Smooth muscle cell of bladder (primary cell): Measurements from ENCODE around the gene BTBD18. TPM values are rescaled to one million over a fixed set of nuclear protein-coding genes. Genes with fewer than 3 reads are reported as not detected.

Experiments used
- total RNA-seq: library from RNA; depleted of rRNA; stranded (reverse); fragments of >200 nt; gene quantifications from 2 replicates; pipeline ENCODE4 v1.2.3, GENCODE V29; 2014

BTBD18 gene, protein sequence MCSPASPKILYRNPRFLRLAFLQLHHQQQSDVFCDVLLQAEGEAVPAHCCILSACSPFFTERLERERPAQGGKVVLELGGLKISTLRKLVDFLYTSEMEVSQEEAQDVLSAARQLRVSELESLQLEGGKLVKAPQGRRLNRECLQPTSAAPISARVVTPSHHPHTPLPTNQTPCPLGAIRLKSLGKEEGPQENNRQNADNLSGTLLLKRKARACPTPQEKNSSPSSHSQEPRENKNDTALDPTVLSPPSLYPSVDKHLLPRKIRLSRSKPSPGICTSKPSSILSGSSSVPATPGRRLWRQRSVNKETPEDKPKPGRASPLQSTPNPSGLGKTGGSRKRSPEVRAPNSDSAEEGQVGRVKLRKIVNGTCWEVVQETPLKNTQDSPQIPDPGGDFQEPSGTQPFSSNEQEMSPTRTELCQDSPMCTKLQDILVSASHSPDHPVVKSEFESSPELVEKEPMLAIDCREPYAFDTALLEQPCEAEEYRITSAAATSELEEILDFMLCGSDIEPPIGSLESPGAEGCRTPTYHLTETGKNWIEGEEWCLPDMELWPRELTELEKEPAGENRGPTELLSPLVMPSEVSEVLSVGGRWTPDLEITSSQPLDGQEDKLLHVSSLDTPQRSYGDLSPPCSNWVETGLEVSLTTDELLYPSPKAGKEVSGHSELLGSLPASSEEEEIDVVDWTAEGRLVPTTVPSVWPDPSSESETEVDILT
- total RNA-seq = not detected in 2 replicates

DNA sequence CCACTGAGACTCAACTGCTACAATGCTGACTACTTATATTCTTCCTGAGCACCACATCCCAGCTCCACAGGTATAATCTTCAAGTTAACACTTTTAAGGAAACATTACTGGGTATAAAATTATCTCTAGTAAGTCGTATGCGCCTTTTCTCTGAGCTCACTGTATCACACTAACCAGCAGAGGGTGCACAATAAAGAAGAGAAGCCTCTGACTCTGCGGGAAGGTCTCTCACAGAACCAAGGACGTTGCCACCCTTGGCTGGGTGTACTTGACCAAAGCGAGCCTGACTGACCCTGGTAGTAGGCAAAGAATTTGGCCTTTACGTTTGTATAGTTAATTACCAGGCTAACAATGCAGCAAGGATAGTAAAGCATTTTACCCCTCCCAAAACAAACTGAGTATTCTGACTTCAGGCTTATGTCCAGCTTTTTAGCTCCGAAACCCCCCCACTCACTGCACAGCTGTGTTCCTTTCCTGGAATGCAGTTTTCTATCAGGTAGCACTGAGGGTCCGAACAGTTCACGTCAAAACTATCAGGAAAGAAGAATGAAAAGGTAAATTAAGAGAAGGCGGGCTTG lies at the start of gene BTBD18:
TSS of gene BTBD18 (minus strand) at position 144 of the 578 bp plus-strand sequence. CDS start 631 bp downstream, outside the sequence.

DNA sequence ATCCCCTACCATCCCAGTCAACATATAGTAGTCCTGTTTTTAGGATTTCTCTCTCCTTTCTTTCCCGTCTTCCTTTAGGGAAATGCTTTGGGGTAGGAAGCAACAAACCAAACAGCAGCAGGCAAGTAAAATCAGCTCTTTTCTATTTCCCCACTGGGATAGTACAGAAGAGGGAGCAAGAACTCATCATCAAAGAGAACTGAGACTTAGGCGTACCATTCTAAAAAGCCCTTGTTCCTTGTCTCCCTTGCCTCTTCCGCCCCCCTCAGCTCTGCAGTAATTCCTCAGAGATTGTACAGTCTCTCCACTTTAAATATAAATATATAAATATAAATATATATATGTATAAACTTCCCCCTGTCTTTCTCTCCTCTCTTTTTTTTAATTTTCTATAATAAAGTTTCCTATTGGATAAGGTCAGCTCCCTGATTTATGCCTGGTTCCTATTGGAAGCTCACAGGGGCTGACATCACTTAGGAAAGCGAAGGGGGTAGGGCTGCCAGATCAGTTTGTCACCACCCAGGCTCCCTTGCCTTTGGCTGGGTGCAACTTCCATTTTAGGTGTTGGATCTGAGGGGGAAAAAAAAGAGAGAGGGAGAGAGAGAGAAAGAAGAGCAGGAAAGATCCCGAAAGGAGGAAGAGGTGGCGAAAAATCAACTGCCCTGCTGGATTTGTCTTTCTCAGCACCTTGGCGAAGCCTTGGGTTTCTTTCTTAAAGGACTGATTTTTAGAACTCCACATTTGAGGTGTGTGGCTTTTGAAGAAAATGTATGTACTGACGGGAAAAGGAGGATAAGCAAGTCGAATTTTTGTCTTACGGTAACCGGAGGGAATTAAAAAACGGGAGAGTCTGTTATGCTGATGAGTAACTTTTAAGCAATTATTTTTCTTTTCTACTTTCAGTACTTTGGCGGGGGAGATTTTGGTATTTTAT lies 9.9 kb upstream of the BTBD18 start, which contains the start of gene CTNND1:
TSS of gene CTNND1 (plus strand) at position 502 of the 934 bp plus-strand sequence. CDS start 29,677 bp downstream, outside the sequence.

DNA sequence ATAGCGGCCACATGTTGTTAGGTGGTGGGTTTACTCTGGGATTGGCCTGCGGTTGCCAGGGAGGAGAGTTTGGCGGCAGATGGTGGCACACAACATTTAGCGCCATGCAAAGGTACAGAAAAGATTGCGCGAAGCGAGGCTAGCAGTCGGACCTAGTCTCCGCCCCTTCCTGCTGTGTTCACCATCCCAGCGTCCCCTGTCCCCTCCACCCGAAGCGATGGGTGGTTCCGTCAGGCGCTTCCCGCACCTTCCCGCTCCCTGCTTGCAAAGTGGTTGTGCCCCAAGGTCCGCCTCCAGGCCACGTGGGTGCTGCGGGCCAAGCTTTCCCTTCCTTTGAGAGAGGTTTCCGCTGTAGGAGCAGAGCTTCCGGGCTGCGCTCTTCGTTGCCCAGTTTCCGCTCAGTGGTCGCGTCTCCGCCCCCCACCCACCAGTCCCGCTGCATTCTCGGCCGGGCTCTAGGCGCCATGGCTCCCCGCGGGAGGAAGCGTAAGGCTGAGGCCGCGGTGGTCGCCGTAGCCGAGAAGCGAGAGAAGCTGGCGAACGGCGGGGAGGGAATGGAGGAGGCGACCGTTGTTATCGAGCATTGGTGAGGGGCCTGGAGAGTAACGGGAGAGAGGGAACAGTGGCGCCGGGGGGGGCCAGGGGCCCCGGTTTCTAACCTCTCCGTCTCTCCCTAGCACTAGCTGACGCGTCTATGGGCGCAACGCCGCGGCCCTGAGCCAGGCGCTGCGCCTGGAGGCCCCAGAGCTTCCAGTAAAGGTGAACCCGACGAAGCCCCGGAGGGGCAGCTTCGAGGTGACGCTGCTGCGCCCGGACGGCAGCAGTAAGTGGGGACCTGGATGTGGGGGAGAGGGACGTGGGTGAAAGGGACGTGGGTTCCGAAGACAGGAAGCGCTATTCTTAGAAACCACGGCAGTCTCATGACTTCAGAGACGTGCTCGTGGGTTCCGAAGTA lies 10.2 kb downstream of the BTBD18 start, which contains the start of gene SELENOH:
TSS of gene SELENOH (plus strand) at position 360 of the 955 bp plus-strand sequence. CDS start at position 465, 105 bp downstream.

DNA sequence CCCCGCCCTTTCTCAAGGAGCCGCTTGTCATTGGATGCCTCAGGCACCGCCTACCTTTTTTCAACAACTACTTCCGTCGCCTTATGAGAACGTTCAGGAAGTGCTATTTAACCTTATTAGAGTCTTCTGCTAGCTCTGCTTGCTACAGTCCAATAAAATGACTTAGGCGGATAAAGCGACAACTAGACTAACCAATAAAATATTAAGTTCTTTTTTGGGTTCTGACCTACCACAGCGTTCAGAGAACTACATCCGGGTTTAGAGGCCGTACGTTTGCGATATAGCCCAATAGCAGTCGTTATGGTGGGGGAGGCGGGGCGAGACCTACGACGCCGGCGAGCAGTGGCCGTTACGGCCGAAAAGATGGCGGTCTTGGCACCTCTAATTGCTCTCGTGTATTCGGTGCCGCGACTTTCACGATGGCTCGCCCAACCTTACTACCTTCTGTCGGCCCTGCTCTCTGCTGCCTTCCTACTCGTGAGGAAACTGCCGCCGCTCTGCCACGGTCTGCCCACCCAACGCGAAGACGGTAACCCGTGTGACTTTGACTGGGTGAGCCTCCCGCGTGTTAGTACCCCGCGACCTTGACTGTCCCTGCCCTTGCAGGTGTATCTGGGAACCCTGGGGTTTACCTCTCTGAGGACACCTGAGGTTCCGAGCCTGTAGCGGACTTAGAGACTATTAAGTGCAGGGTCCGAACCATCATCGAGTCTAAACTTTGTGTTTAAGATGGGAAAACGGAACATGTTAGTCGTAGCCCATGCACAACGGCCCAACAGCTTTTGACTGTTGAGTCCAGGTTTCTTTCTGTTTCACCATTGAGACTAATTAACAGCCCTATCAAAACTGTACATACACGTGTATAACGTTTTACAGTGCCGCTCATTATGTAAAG lies 39.1 kb downstream of the BTBD18 start, which contains the start of gene TMX2:
TSS of gene TMX2 (plus strand) at position 338 of the 895 bp plus-strand sequence. CDS start at position 364, 26 bp downstream.

DNA sequence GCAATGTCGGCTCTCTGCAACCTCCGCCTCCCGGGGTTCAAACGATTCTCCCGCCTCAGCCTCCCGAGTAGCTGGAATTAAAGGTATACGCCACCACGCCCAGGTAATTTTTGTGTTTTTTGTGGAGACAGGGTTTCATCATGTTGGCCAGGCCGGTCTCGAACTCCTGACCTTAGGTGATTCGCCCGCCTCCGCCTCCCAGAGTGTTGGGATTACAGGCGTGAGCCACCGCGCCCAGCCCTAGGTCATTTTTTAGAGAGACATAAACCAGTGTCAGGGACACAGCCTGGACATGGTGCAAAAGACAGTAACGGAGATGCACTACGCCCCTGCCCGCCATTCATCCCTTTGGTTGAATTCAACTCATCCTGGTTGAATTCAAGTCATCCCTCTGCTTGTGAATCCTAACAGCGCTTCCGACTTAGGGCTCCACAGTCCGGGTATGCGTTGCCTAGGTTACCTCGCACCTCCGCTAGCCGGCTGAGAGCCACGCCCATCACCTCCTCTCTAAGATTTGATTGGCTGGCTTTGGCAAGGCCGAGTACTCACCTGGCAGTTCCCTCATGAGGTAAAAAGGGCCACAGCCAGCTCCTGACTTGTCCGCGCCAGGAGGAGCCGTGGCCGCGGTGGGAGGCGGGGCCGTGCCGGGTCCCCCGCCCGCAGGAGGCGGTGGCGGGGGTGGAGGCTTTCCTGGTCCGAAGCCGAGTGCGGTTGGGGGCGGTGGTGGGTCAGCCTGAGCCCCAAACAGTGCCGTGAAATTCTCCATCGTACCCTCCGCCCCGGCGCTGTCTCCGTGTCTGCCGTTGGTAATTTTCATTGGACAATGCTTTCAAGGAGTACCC lies 40.0 kb downstream of the BTBD18 start, which contains the start of gene MED19:
TSS of gene MED19 (minus strand) at position 802 of the 842 bp plus-strand sequence. CDS start at position 766, 36 bp downstream.

Other genes with a start within 250 kb of the BTBD18 start
- gene SLC43A1, start 236.1 kb downstream of the BTBD18 start, total RNA-seq = 16.8 and 19.9 TPM in 2 replicates
- 36.7 and 43.0 TPM in 2 replicates for gene TIMM10, start 221.1 kb downstream of the BTBD18 start, total RNA-seq
- gene SMTNL1, start 214.2 kb downstream of the BTBD18 start, total RNA-seq = not detected in 2 replicates
- 61.2 and 78.1 TPM in 2 replicates for gene UBE2L6, start 184.1 kb downstream of the BTBD18 start, total RNA-seq
- 4.7 and 10.8 TPM in 2 replicates for gene SERPING1, start 154.1 kb downstream of the BTBD18 start, total RNA-seq
- gene YPEL4, start 101.9 kb downstream of the BTBD18 start, total RNA-seq = 1.4 and 1.6 TPM in 2 replicates
- 12.4 and 16.5 TPM in 2 replicates for gene CLP1, start 94.1 kb downstream of the BTBD18 start, total RNA-seq
- gene ZDHHC5, start 83.7 kb downstream of the BTBD18 start, total RNA-seq = 24.0 and 34.3 TPM in 2 replicates
- gene MED19, start 39.6 kb downstream of the BTBD18 start, total RNA-seq = 13.7 and 14.4 TPM in 2 replicates
- 46.5 and 50.5 TPM in 2 replicates for gene TMX2, start 39.2 kb downstream of the BTBD18 start, total RNA-seq
- 73.3 and 73.8 TPM in 2 replicates for gene SELENOH, start 10.3 kb downstream of the BTBD18 start, total RNA-seq
- 86.3 and 94.2 TPM in 2 replicates for gene CTNND1, start 10.0 kb upstream of the BTBD18 start, total RNA-seq